HEK293 (cell line): ENCODE results near the gene TRIM29.

Experiments used
- CTCF ChIA-PET: fragments of 350-600 bp; formaldehyde crosslinking; extraction: SDS; loops from one replicate; lab custom pipeline; 2021; ENCODE audit warnings: antibody characterized with exemption; lab: Yijun Ruan, JAX
- POLR2A ChIA-PET: fragments of 300-600 bp; formaldehyde crosslinking; extraction: SDS; loops from one replicate; lab custom pipeline; 2020; ENCODE audit warnings: antibody characterized with exemption, inconsistent platforms; lab: Yijun Ruan, JAX
- H3K27ac ChIP-seq: fragments of 200-500 bp; sonication (Bioruptor generic); 2 replicates; pipeline ENCODE4 v1.5.1; 2014; ENCODE audit warnings: low read depth, low read length, control low read depth, inconsistent platforms; ENCODE audit errors: extremely low read depth
- H3K36me3 ChIP-seq, 2 experiments: fragments of 200-500 bp in 1 of 2; sonication (Bioruptor generic) in 1 of 2; 1 replicate in 1 of 2; 2 replicates in 1 of 2; pipeline ENCODE4 v1.5.1; 2014 to 2017; ENCODE audit warnings: inconsistent platforms in 2 of 2, low read length in 2 of 2; ENCODE audit not compliant: control insufficient read depth in 2 of 2, insufficient read depth in 1 of 2
- H3K4me1 ChIP-seq: fragments of 200-500 bp; sonication (Bioruptor generic); 2 replicates; pipeline ENCODE4 v1.5.1; 2014; ENCODE audit warnings: mild to moderate bottlenecking, low read length, inconsistent platforms; ENCODE audit not compliant: control insufficient read depth, insufficient read depth
- H3K4me3 ChIP-seq: 2 replicates; pipeline ENCODE4 v1.5.1; 2011; ENCODE audit warnings: low read depth, mild to moderate bottlenecking, control low read depth, low read length, moderate library complexity
- H3K9me3 ChIP-seq: fragments of 200-500 bp; sonication (Bioruptor generic); 2 replicates; pipeline ENCODE4 v1.5.1; 2014; ENCODE audit warnings: low read depth, low read length, inconsistent platforms; ENCODE audit not compliant: control insufficient read depth, insufficient read depth
- HIC1 ChIP-seq: fragments of 450-650 bp; formaldehyde crosslinking; IDR thresholded peaks from 2 replicates; pipeline ENCODE4 v1.5.1; 2016; ENCODE audit warnings: missing biosample characterization, missing genetic modification characterization
- MYNN ChIP-seq: fragments of 450-650 bp; formaldehyde crosslinking; IDR thresholded peaks from 2 replicates; pipeline ENCODE4 v1.5.1; 2016; ENCODE audit warnings: missing biosample characterization, missing genetic modification characterization, borderline replicate concordance
- MZF1 ChIP-seq: fragments of 450-650 bp; formaldehyde crosslinking; IDR thresholded peaks from 2 replicates; pipeline ENCODE4 v1.5.1; 2017; ENCODE audit warnings: missing biosample characterization, missing genetic modification characterization, borderline replicate concordance
- PRDM1 ChIP-seq: fragments of 450-650 bp; formaldehyde crosslinking; IDR thresholded peaks from 2 replicates; pipeline ENCODE4; 2016; ENCODE audit warnings: missing biosample characterization, missing genetic modification characterization
- PRDM4 ChIP-seq: fragments of 450-650 bp; formaldehyde crosslinking; IDR thresholded peaks from 2 replicates; pipeline ENCODE4 v1.5.1; 2017; ENCODE audit warnings: missing biosample characterization, missing genetic modification characterization
- ZFHX2 ChIP-seq: fragments of 450-650 bp; formaldehyde crosslinking; conservative IDR thresholded peaks from 2 replicates; pipeline ENCODE4 v1.5.1; 2016; ENCODE audit warnings: missing biosample characterization, missing genetic modification characterization
- ZFP3 ChIP-seq: fragments of 450-650 bp; formaldehyde crosslinking; IDR thresholded peaks from 2 replicates; pipeline ENCODE4 v1.5.1; 2016; ENCODE audit warnings: low read depth, missing biosample characterization, missing genetic modification characterization
- ZFP37 ChIP-seq: fragments of 450-650 bp; formaldehyde crosslinking; IDR thresholded peaks from 2 replicates; pipeline ENCODE4 v1.5.1; 2016; ENCODE audit warnings: missing biosample characterization, missing genetic modification characterization
- ZNF140 ChIP-seq: fragments of 450-650 bp; formaldehyde crosslinking; IDR thresholded peaks from 2 replicates; pipeline ENCODE4 v1.5.1; 2016; ENCODE audit warnings: missing biosample characterization, missing genetic modification characterization
- ZNF169 ChIP-seq: fragments of 450-650 bp; formaldehyde crosslinking; IDR thresholded peaks from 2 replicates; pipeline ENCODE4 v1.5.1; 2016; ENCODE audit warnings: missing biosample characterization, missing genetic modification characterization
- ZNF23 ChIP-seq: fragments of 450-650 bp; formaldehyde crosslinking; IDR thresholded peaks from 2 replicates; pipeline ENCODE4 v1.5.1; 2016; ENCODE audit warnings: missing biosample characterization, missing genetic modification characterization, borderline replicate concordance
- ZNF366 ChIP-seq: fragments of 450-650 bp; formaldehyde crosslinking; conservative IDR thresholded peaks from 2 replicates; pipeline ENCODE4 v1.5.1; 2016; ENCODE audit warnings: missing biosample characterization, missing genetic modification characterization
- ZNF488 ChIP-seq: fragments of 450-650 bp; formaldehyde crosslinking; IDR thresholded peaks from 2 replicates; pipeline ENCODE4 v1.5.1; 2016; ENCODE audit warnings: missing biosample characterization, missing genetic modification characterization
- ZNF513 ChIP-seq: fragments of 450-650 bp; IDR thresholded peaks from 2 replicates; pipeline ENCODE4 v1.5.1; 2018; ENCODE audit warnings: missing biosample characterization, missing genetic modification characterization
- ZNF571 ChIP-seq: fragments of 450-650 bp; formaldehyde crosslinking; IDR thresholded peaks from 2 replicates; pipeline ENCODE4 v1.5.0; 2017; ENCODE audit warnings: missing biosample characterization, missing genetic modification characterization
- ZNF629 ChIP-seq: fragments of 450-650 bp; formaldehyde crosslinking; IDR thresholded peaks from 2 replicates; pipeline ENCODE4 v1.5.1; 2017; ENCODE audit warnings: missing biosample characterization, missing genetic modification characterization
- ZNF654 ChIP-seq: fragments of 450-650 bp; formaldehyde crosslinking; IDR thresholded peaks from 2 replicates; pipeline ENCODE4 v1.5.1; 2016; ENCODE audit warnings: low read depth, missing biosample characterization, missing genetic modification characterization
- ZNF664 ChIP-seq: fragments of 450-650 bp; formaldehyde crosslinking; IDR thresholded peaks from 2 replicates; pipeline ENCODE4 v1.5.1; 2016; ENCODE audit warnings: missing biosample characterization, missing genetic modification characterization
- ZNF670 ChIP-seq: fragments of 450-650 bp; formaldehyde crosslinking; IDR thresholded peaks from 2 replicates; pipeline ENCODE4 v1.5.1; 2016; ENCODE audit warnings: missing biosample characterization, missing genetic modification characterization, low read depth

TRIM29 gene

GRCh38 chr11:120096369-120097191, 41.3 kb downstream of the TRIM29 start (continued):
- TF ChIP-seq HIC1 (tag by site-specific recombination), result no peak
- TF ChIP-seq ZNF23 (tag by site-specific recombination), result no peak
- TF ChIP-seq ZFHX2 (tag by site-specific recombination), result peak; percentile 51
- TF ChIP-seq ZNF654, result no peak

GRCh38 chr11:120095516-120095915, 42.4 kb downstream of the TRIM29 start:
- Histone ChIP-seq H3K9me3 (no peaks in the 10 kb centered on the region), H3K27ac (no peak overlapping the region), H3K36me3 (no peaks in the 10 kb centered on the region), H3K4me1 (no peaks in the 10 kb centered on the region), H3K4me3 (no peak overlapping the region)
- ChIA-PET POLR2A (no interaction called here), CTCF (interaction anchor here (1.1 to 1.3 kb wide), 2 partner anchors 12 to 353 kb away, joined by 3 to 6 read pairs; no protein-coding TSS in a partner anchor)
- TF ChIP-seq ZNF670 (tag by site-specific recombination) (no peak), PRDM4 (tag by site-specific recombination) (no peak), PRDM1 (tag by site-specific recombination) (no peak), MYNN (tag by site-specific recombination) (no peak), ZFP37 (tag by site-specific recombination) (no peak), ZNF366 (tag by site-specific recombination) (no peak), MZF1 (tag by site-specific recombination) (no peak), ZNF140 (tag by site-specific recombination) (no peak), ZNF488 (tag by site-specific recombination) (no peak), ZNF571 (tag by site-specific recombination) (no peak), ZNF169 (tag by site-specific recombination) (no peak), ZFP3 (tag by site-specific recombination) (no peak), ZNF664 (tag by site-specific recombination) (no peak), ZNF629 (no peak), ZNF513 (no peak)
